Non-pigmented ciliary epithelial cell (primary cell): ENCODE measurements around the gene FCN1.

Experiments used
- DNase-seq: peaks from one replicate; pipeline ENCODE4 v3.0.0-alpha.2; 2010; ENCODE audit warnings: low read depth

FCN1 gene

DNA sequence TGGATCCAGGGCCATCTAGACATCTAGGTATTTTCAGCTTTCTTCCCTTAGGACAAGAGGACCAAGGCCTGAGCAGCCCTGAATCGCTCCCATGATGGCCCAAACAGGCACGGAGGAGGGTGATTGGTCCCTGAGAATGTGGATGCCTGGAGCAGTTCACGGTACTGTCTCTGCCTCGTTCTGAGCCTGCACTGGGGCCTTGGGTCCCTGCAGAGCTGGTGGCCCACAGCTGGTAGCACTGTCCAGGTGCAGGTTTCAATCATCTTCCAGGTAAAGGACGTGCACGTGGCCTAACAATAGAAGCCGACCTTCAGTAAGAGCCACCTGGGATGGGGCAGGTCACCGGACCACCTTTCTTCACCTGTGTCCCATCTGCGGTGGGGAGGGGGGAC lies 19.4 kb upstream of the FCN1 start:
- DNase-seq = no peak

DNA sequence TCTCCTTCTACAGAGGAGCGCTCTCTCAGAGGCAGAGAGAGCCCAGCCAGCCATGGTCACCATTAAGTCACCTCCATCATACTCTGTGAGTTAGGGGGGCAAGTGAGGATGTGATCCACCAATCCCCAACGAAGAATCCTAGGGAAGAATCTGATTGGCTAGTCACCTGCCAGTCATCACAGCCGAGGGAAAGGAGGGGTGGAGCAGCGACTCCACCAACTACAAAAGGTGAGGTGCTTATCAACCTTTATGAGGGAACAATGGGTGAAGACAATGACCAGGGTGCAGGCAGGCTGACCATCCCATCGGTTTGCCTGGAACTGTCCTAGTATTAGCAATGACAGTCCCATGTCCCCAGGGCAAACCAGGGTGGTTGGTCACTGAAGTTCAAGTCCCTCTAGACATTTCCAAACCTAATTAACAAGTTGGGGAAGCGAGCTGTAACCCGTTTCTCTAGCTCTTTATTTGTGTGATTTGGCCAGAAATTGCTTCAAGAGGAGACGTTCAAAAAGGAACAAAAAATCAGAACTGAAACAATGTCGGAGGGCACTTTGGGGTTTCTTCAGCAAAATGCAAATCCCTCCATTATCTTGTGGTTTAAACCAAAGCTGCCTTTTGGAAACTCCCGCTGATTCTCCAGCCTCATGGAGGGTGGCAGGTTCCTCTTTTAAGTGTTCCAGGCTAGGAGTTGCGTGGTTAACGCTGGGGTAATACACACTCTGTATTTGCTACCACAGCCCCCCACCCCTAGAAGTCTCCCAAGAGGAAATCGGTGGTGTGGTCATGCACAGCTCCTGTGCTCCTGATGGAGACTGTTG lies 18.8 kb upstream of the FCN1 start:
- DNase-seq = no peak

DNA sequence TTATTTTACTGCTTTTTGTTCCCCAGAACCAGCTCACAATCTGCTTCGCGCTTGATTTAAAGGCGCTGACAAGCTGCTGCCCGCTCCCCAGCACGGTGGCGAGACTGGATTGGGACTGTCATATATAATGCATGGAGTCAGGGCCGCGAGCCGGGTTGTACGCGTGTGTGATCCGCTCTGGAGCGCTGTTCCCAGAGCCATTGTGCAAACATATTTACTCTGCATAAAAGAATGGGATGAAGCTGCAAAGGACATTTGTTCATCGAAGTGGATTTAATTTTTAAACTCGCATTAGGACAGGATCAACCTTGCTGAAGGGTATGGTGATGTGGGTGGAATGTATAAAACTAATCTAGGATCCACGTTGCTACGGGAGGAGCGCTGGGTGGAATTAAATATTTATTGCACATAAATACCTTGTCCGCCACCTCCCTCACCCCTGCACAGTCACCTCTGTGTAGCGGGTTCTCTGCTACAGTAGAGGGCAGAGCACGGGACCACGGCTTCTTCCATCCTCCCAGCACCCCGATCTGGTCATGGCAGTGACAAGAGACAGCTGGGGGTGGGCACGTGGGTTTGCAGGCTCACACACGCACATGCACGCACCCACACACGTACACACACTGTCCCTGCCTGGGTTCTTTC lies 18.1 kb upstream of the FCN1 start:
- DNase-seq = no peak

DNA sequence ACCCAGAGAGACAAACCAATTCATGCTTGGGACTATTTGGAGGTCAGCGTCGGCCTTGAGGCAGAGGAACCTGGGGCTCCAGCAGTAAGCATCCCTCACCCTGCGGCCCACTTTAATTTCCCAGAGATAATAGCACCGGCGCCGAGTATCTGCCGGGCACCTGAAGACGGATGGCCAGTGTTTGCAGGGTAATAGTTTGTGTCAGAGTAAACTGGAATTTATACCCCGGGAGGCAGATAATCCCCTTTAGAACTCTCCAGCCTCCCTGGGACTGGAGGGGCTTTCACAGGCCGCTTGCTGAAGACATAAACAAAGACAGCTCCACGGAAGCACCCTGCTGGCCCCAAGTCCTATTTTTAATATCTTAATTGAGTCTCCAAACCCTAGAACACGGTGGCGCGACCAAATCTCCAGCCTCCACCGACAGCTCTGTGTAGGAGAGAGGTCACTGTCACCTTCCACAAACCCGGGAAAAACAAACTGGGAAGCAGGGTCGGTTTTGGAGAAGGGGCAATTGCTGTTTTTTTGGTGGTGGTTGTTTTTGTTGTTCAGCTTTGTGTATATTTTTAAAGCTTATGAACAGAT lies 17.4 kb upstream of the FCN1 start:
- no peak for DNase-seq

DNA sequence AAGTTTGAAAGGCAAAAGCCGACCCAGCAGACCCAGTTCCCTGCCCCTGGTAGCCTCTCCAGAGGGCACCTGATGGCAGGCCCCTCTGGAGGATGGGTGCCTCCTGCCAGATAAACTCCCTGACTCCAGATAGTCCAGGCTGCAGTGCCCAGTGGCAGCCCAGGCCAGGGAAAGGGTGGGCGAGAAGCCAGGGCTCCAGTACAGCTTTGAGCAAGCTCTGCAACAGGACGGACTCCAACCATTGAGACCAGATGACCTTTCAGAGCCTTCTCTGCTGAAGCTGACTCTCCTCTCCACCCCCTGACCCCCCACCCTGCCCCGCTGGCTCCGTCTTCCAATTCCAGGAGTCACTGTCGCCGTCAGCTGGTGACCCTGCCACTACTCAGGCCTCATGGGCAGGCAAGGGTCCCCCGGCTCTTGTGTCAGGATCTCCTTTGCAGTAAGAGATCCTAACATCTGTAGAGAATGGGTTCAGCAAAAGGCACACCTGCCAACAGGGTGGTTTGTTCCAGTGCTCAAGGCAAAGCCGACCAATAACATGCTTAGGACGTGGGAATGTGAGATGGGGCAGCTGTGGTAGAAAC lies 15.5 kb upstream of the FCN1 start:
- DNase-seq = no peak

DNA sequence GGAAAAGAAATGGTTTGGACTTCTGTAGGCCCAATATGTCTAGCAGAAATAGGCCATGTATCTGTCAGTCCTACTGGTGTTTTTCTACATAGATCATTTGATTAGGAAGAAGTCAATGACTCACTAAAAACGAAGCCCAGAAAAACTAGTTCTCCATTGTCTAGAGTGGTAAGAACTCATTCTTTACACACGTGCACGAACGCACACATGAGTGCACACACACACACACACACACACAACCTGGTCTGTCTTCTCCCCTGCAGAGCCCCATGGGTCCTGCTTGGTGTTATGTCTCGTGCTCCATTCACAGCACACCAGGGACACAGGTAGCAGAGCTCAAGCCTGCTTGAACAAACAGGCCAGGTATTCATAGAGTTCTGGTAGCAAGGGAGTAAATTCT lies 14.9 kb upstream of the FCN1 start:
- DNase-seq = no peak

DNA sequence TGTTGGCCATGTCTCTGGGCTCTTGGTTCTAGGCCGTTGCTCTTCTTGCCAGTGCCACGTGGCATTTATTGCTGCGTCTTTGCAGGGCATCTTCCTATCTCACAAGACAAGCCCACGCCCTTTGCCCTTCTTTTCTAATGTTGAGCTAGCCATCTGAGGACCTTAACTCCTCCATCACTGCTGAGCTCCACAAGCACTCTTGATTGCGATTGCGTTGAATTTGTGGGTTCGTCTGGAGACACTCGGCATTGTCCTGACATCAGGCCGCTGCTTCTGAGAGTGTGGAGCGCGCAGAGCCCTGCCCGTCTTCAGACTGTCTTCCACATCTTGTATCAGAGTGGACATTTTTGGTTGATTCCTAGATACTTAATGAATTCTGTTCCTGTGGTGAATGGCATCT lies 14.5 kb upstream of the FCN1 start:
- no peak for DNase-seq

DNA sequence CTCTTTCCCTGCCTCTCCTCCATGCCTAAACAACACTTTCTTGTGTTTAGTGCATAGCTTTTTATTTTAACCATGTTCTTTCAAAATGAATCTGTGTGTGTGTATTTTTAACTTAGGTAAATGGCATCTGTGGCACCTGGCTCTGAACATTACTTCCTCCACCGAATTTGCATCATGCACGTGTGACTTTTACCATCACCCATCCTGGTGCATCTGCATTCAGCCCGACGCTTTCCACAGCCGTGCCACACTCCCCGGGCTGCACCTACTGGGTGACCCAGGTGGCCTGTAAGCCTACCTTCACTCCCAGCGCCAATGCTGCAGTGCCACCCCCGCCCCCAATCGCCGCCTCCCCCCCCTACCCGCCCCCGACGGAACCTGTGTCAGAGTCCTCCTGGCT lies 12.7 kb upstream of the FCN1 start:
- DNase-seq = no peak

DNA sequence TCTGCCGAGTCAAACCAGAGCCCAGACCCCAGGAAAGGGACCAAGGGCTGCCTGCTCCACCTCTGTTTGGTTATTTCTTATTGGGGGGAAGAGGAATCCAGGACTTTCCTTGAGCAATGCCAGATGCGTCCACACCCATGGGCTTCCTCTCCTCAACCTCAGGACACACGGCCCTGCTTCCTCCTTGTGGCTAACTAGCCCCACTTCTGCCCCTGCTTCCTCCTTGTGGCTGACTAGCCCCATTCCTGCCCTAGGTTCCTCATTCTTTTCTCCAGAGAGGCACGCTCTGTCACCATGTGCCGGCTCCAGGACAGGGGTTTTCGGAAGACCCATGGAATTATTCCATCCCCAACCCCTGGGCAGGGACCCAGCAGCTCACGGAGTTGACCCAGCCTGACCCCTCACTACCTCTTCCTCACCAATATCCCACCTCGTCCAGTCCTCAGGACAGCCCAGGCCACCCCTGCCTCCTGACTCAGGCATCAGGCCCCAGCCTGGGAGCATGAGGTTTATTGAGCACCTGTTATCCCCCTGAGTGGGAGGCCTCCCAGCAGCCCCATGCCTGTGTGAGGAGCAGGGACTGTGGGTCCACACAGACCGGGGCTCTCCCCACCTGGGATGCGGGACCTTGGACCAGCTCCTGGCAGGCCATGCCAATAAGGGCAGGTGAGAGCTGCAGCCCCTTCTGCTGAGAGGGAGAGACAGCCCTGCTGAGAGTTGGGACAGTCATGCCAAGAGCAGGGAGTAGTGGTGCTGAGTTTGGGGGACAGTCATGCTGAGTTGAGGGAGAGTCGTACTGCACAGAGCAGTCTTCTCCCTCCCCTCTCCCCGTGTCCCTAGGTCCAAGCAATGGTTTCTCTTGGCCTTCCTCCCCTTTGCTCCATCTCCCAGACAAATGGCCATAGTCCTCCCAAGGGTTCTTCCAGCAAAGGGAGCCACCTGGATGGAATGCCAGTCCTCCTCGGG lies 11.8 kb upstream of the FCN1 start:
- no peak for DNase-seq

DNA sequence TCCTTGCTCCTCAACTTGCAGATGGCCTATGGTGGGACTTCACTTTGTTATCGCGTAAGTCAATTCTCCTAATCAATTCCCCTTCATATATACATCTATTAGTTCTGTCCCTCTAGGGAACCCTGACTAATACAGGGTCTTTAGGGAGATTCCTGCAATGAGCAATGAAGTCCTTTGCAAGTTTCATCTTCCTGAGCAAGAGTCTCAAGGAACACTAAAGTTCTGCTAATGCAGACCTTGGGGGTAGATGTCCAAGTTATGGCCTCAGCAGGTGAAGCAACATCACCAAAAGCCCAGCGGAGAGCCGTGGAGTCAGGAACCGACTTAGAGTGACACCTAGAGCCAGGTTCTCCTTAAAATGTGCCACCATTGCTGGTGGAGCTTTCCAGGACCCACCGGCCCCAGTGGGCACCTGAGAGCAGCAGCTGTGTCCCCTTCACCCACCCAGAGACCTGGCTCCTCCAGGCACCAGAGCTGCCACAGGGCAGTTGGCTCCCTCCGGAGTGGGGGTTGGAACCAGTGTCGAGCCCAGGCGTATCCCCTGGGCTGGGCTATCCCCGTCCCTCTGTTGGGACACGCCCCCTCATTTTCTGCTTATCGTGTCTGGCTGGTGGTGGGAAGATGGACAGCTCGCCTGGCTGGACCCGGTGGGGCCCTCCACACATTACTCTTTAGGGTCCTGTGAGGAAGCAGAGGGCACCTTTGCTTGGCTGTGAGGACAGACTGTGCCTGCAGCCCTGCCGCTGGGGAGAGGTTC lies 10.9 kb upstream of the FCN1 start:
- DNase-seq = no peak

DNA sequence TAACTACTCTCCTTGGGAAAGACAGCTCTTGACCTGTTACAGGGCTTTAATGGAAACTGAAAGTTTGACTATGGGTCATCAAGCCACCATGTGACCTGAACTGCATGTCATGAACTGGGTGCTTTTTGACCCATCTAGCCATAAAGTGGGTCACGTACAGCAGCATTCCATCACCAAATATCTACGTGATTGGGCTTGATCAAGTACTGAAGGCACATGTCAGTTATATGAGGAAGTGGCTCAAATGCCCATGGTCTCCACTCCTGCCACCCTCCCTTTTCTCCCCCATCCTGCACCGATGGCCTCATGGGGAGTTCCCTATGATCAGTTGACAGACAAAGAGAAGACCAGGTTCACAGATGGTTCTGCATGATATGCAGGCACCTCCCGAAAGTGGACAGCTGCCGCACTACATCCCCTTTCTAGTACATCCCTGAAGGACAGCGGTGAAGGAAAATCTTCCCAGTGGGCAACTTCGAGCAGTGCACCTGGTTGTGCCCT lies 7.3 kb upstream of the FCN1 start:
- no peak for DNase-seq

DNA sequence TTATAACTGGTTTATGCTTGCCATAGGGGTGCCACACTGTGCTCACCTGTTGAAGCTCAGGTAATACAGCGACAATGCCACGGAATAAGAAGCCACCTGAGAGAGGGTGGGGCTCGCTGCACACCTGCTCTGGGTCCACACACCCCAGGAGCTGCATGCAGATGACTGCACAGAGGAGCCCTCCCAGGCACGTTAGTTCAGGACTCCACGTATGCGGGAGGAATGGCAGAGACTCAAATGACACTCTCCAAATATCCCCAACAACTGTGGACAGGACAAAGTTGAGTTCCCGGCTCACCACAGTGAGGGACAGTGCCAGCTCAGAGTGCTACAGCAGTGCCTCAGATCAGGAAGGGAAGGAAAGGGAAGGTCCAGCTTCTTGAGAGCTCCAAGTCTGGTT lies 5.8 kb upstream of the FCN1 start:
- no peak for DNase-seq

DNA sequence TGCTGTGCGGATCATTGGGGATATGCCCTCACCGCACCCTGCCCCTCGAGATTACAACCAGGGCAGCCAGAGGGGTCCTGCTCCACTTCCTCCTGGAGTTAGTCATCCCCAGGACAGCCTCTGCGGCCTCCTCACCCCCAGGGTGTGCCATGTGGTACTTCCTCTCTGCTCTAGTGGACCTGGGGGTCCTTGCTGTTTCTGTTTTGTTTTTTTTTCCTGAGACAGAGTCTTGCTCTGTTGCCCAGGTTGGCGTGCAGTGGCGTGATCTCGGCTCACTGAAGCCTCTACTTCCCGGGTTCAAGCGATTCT lies 5.2 kb upstream of the FCN1 start:
- no peak for DNase-seq

DNA sequence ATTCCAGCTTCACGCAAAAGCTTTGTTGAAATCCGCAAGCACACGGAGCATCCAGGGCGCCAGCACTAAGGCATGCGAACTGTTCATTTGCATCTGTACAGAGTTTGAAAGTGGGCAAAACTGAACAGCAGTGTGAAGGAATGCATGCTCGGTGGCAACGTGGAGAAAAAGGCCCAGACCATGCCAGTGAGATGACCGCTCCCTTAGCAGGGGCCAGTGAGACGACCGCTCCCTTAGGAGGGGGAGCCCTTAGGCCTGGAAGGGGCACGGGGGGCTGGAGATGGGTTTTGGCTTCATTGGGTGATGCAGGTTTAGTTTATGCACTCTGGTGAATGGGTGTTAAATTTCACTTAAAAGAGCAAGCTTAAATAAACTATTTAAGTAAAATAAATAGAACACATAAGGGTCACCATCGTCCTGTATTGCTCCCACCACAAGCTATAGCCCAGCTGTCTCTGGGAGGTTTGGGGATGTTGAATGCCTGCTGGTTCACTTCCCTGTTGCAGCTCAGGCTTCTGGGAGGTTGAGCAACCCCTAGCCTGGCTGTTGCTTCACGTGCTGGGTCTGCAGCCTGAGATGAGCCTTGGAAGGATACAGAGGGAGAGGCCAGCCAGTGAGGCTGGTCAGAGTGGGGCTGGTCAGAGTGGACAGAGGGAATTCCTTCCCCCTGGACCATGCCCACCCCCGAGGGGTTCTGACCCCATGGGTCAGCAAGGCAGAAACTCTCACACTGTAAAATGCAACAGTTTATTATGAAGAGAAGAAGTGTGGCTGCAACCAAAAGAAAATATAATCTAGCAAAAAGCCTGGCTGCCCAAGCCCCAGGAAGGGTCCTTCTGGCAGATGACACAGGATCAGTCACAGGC lies 4.6 kb upstream of the FCN1 start:
- DNase-seq = no peak

DNA sequence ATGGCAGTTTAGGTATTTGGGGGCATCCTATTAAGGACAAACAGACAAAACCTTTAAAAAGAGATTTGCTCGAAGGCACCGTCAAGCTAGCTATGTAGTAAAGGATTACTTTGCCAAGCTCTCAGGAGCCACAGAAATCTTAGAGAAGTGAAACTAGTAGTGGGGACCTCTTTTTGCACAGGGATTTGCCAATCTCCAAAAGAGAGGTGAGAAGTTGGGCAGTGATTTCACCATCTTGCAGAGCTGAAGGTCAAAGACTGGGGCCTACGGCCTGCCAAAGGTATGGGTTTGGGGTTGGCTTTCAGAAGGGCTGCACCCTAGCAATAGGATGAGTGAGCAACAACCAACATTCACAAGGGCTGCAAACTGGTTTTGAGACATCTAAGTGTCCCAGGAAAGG lies 1.6 kb upstream of the FCN1 start:
- DNase-seq = no peak

DNA sequence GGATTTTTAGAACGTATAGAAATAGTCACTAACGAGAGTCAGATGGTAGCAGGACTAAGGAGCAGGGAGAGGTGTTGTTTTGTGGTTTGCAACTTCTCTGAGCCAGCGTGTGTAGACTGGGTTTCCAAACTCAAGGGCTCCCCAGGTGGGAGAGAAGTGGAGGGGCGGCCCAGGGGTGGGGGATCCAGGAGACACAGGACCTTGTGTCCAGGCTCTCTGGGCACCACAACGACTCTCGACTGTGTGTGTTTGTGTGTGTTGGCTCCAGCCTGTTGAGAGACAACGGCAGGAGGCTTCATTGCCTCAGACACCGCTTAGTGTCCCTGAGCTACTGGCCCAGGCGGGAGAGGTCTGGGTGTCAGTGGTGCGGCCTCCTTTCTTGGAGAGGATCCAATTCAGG lies 934 bp upstream of the FCN1 start:
- no peak for DNase-seq

DNA sequence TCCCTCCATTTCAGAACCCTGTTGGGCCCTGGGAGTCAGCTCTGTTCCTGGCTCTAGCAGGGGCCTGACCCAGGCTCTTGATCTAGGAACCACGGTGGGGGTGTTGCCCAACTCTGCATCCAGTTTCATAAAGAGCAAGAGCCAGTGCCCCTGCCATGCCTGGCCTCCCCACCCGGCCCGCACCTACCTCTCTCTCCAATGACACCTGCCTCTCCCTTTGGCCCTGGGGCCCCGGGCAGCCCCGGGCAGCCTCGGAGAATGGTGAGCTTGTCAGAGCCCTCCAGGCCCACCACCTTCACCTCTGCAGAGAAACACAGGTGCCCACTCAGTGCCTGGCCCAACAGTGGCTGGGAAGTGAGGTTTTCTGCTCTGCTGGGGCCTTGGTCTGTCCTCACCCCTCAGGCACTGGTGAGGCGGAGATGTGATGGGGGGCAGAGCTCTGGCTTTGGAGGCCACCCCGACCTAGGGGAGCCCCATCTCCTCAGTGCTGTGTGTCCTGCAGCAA lies 1.5 kb downstream of the FCN1 start:
- DNase-seq = no peak

DNA sequence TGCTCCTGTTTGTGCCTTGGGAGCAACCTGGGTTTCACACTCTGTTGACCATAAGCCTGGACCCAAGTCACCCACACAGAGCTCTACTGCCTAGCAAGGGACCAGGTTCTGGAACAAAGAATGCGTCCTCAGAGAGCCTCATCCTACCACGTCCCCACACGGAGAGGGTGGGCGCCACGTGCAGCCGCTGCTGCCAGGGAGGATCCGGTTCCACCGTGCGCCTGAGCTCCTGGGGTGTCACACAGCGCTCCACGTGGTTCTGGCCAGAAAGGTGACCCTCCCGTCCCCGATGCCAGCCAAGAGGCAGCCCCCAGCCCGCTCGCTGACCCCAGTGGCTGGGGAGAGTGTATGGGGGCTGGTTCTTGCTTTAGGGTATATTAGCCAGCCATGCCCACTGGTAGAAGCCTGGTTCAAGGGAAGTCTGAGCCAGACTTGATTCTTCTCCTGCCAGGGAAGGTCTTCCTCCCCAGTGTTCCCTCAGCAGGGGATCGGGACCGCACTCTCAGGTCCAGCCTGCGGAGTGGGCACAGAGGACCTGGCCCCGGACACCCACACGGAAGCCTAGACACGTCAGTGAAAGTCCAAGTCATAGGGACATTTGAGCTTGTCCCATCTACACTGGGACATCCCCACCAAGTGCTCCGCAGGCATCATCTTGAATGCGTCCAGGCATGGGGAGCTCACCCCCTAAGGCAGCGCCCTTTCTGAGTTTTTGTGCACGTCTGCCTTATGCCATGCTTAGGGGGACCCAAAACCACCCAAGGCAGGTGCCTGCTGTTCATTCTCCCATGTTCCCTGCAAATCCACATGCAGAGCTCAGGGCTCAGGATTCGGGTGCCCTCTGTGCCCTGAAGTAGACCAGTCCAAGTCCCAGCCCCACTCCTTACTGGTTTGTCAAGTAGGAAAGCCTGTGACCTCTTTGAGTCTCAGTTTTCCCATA lies 2.4 kb downstream of the FCN1 start:
- no peak for DNase-seq

DNA sequence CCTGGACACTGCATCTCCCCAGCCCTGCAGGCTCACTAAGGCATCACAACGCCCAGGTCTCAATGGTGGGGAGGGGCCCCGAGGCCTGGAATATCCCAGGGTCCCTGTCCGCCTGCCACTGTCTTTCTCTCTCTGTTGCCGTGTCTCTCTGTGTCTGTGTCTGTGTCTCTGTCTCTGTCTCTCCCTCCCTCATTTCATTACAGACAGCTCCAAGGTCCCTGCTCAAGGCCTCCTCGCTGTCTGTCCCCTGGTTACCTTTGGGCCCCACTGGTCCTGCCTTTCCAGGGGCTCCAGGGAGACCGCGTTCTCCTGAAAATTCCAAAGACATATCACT lies 3.2 kb downstream of the FCN1 start:
- no peak for DNase-seq
